Thoracic aorta (tissue), 2 donors: ENCODE results near the gene LRRFIP2. TPM values are rescaled to one million over a fixed set of nuclear protein-coding genes. Genes with fewer than 3 reads are reported as not detected.

Source experiments
- ATAC-seq: fragments of 150-250 bp; one replicate; pipeline ENCODE4 v1.8.0; 2017; ENCODE audit warnings: low read depth; ENCODE audit not compliant: insufficient number of reproducible peaks, low FRiP score
- DNase-seq: peaks from one replicate; pipeline ENCODE4 v3.0.0-alpha.2; 2020; ENCODE audit warnings: low spot score
- H3K27ac ChIP-seq, 2 donors: fragments of 200-600 bp; sonication (generic); 1 replicate in 1 of 2; 2 replicates in 1 of 2; pipeline ENCODE4 v1.5.1; 2016; ENCODE audit warnings: mild to moderate bottlenecking in 2 of 2, moderate library complexity in 2 of 2
- H3K27me3 ChIP-seq: fragments of 200-600 bp; sonication (generic); replicated peaks from 2 replicates; pipeline ENCODE4 v1.6.0; 2016; ENCODE audit warnings: mild to moderate bottlenecking; ENCODE audit not compliant: insufficient read depth
- H3K36me3 ChIP-seq: fragments of 200-600 bp; sonication (generic); one replicate; pipeline ENCODE4 v1.5.1; 2016
- H3K4me1 ChIP-seq, 2 donors: fragments of 200-600 bp; sonication (generic); 1 replicate in 1 of 2; 2 replicates in 1 of 2; pipeline versions ENCODE4 v1.5.1 to v1.6.0; 2016; ENCODE audit warnings: low read depth in 2 of 2, mild to moderate bottlenecking in 1 of 2; ENCODE audit not compliant: control insufficient read depth in 1 of 2
- H3K4me3 ChIP-seq: fragments of 200-600 bp; sonication (generic); 2 replicates; pipeline ENCODE4 v1.5.1; 2016; ENCODE audit warnings: mild to moderate bottlenecking
- H3K9me3 ChIP-seq: fragments of 200-600 bp; sonication (generic); 2 replicates; pipeline ENCODE4 v1.5.1; 2016
- CTCF ChIP-seq: fragments of 200-600 bp; sonication (generic); IDR thresholded peaks from one replicate; pipeline ENCODE4 v1.5.1; 2019; ENCODE audit warnings: antibody characterized with exemption
- total RNA-seq, 2 donors: library from RNA; depleted of rRNA; stranded (reverse); fragments of >200 nt; gene quantifications; one replicate each; pipeline versions ENCODE4 v1.1.0 to v1.2.3, GENCODE V29; 2016

The LRRFIP2 gene
- total RNA-seq, 2 donors from 2014 or later: 98.8 to 123 TPM

GRCh38 chr3:37198996-37199395, 24.6 kb upstream of the LRRFIP2 start:
- Histone ChIP-seq H3K4me1 (peaks cover 0 to 34% of the 10 kb centered on the region in 2 donors), H3K36me3 (no peaks in the 10 kb centered on the region), H3K9me3 (no peaks in the 10 kb centered on the region), H3K27ac (no peak overlapping the region), H3K27me3 (no peaks in the 10 kb centered on the region), H3K4me3 (no peak overlapping the region)
- DNase-seq (no peak), ATAC-seq (no peak)
- no peak for TF ChIP-seq CTCF

- DNase-seq (no peak), ATAC-seq (no peak)
- no peak overlapping the region for H3K27ac ChIP-seq
- H3K9me3 ChIP-seq: no peaks in the 10 kb centered on the region
- no peak for TF ChIP-seq CTCF
- H3K4me1 ChIP-seq: peaks cover 0 to 34% of the 10 kb centered on the region in 2 donors
- no peaks in the 10 kb centered on the region for H3K36me3 ChIP-seq
- H3K27me3 ChIP-seq: no peaks in the 10 kb centered on the region
- no peak overlapping the region for H3K4me3 ChIP-seq
Measured at GRCh38 chr3:37198547-37198946, 24.2 kb upstream of the LRRFIP2 start.

- no peak for TF ChIP-seq CTCF
- no peak for ATAC-seq
- H3K36me3 ChIP-seq: no peaks in the 10 kb centered on the region
- no peak for DNase-seq
- H3K27ac ChIP-seq: no peak overlapping the region
- no peak overlapping the region for H3K4me3 ChIP-seq
- H3K27me3 ChIP-seq: no peaks in the 10 kb centered on the region
- H3K9me3 ChIP-seq: no peaks in the 10 kb centered on the region
- H3K4me1 ChIP-seq: peaks cover 0 to 33% of the 10 kb centered on the region in 2 donors
Measured at GRCh38 chr3:37197810-37198371, 23.5 kb upstream of the LRRFIP2 start.

GRCh38 chr3:37194533-37194932, 20.2 kb upstream of the LRRFIP2 start:
- Histone ChIP-seq H3K9me3 (no peaks in the 10 kb centered on the region), H3K4me3 (no peak overlapping the region), H3K4me1 (peaks cover 0 to 10% of the 10 kb centered on the region in 2 donors), H3K27ac (no peak overlapping the region), H3K36me3 (no peaks in the 10 kb centered on the region), H3K27me3 (no peaks in the 10 kb centered on the region)
- ATAC-seq: no peak
- no peak for DNase-seq
- TF ChIP-seq CTCF: no peak

- no peaks in the 10 kb centered on the region for H3K9me3 ChIP-seq
- no peaks in the 10 kb centered on the region for H3K36me3 ChIP-seq
- no peak overlapping the region for H3K27ac ChIP-seq
- no peak for DNase-seq
- no peaks in the 10 kb centered on the region for H3K4me1 ChIP-seq
- no peak for TF ChIP-seq CTCF
- H3K27me3 ChIP-seq: no peaks in the 10 kb centered on the region
- H3K4me3 ChIP-seq: no peak overlapping the region
- no peak for ATAC-seq
Measured at GRCh38 chr3:37190667-37191066, 16.3 kb upstream of the LRRFIP2 start.
